Measurements from ENCODE around the gene MID2.
"Not testable (repeated sequence)": the region's sequence is repeated elsewhere in the genome, so short reads cannot be mapped to it uniquely, and the experiment has no call there.

The MID2 gene

GRCh38 chrX:107845625-107846024, 20.0 kb downstream of the MID2 start:
- Histone ChIP-seq H3K4me3 (ENCODE audit: low read length) (no peak overlapping the region), H3K27me3 (ENCODE audit: insufficient read depth, low read length) (no peaks in the 10 kb centered on the region), H3K4me1 (ENCODE audit: insufficient read depth, low read length) (no peaks in the 10 kb centered on the region), H3K36me3 (ENCODE audit: insufficient read depth, low read length) (no peaks in the 10 kb centered on the region), H3K9me3 (ENCODE audit: insufficient read depth, low read depth, low read length) (no peaks in the 10 kb centered on the region), H3K27ac (ENCODE audit: low read depth, low read length) (no peak overlapping the region), H3K9ac (ENCODE audit: low read depth, low read length) (no peak overlapping the region)
- WGBS, result no CpG with 5 or more reads among the region's 1 CpG

DNA sequence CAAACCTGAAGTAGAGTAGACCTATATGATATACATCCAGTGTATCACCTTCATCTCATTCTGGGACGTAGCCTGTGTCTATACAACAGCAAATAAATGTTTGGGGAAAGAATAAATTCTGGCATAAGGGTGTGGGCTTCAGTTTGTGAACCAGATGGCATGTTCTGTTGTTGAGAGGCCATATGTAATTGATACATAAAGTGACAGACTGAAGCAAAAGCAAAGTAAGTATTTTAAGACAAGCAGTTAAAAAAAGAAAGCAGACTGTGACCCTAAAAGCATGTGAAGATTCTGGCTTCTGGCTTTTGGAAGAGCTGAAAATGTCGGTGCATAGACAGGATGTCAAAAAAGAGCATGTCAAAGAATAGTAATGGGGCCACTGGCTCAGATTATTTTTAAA, 22.9 kb downstream of the MID2 start:
- H3K4me3 ChIP-seq (ENCODE audit: low read length), result no peak overlapping the region
- 89% methylated on average over 2 of the region's 2 CpGs for WGBS
- H3K27me3 ChIP-seq (ENCODE audit: insufficient read depth, low read length), result no peaks in the 10 kb centered on the region
- H3K4me1 ChIP-seq (ENCODE audit: insufficient read depth, low read length), result peaks cover 3% of the 10 kb centered on the region; the same call in 1 of the 2 replicates
- no peak overlapping the region for H3K27ac ChIP-seq (ENCODE audit: low read depth, low read length)
- H3K9ac ChIP-seq (ENCODE audit: low read depth, low read length), result no peak overlapping the region
- no peaks in the 10 kb centered on the region for H3K36me3 ChIP-seq (ENCODE audit: insufficient read depth, low read length)
- no peaks in the 10 kb centered on the region for H3K9me3 ChIP-seq (ENCODE audit: insufficient read depth, low read depth, low read length)

- Histone ChIP-seq H3K9ac (ENCODE audit: low read depth, low read length) (no peak overlapping the region), H3K4me3 (ENCODE audit: low read length) (no peak overlapping the region), H3K27ac (ENCODE audit: low read depth, low read length) (no peak overlapping the region), H3K9me3 (ENCODE audit: insufficient read depth, low read depth, low read length) (no peaks in the 10 kb centered on the region), H3K27me3 (ENCODE audit: insufficient read depth, low read length) (no peaks in the 10 kb centered on the region), H3K4me1 (ENCODE audit: insufficient read depth, low read length) (peaks cover 3% of the 10 kb centered on the region; the same call in 1 of the 2 replicates), H3K36me3 (ENCODE audit: insufficient read depth, low read length) (no peaks in the 10 kb centered on the region)
- WGBS, result 83% methylated on average over 4 of the region's 5 CpGs
Measured at GRCh38 chrX:107849747-107850421, 24.2 kb downstream of the MID2 start.

- no peak overlapping the region for H3K9ac ChIP-seq (ENCODE audit: low read depth, low read length)
- H3K4me1 ChIP-seq (ENCODE audit: insufficient read depth, low read length), result peaks cover 3% of the 10 kb centered on the region; the same call in 1 of the 2 replicates
- no peaks in the 10 kb centered on the region for H3K27me3 ChIP-seq (ENCODE audit: insufficient read depth, low read length)
- WGBS, result 95% methylated on average over 2 of the region's 2 CpGs
- no peaks in the 10 kb centered on the region for H3K36me3 ChIP-seq (ENCODE audit: insufficient read depth, low read length)
- no peak overlapping the region for H3K4me3 ChIP-seq (ENCODE audit: low read length)
- no peak overlapping the region for H3K27ac ChIP-seq (ENCODE audit: low read depth, low read length)
- H3K9me3 ChIP-seq (ENCODE audit: insufficient read depth, low read depth, low read length), result no peaks in the 10 kb centered on the region
Measured at GRCh38 chrX:107850422-107850765, 24.7 kb downstream of the MID2 start.

GRCh38 chrX:107851215-107851614, 25.5 kb downstream of the MID2 start:
- no peak overlapping the region for H3K4me3 ChIP-seq (ENCODE audit: low read length)
- WGBS, result 83% methylated on average over 2 of the region's 2 CpGs
- H3K27me3 ChIP-seq (ENCODE audit: insufficient read depth, low read length), result no peaks in the 10 kb centered on the region
- no peaks in the 10 kb centered on the region for H3K9me3 ChIP-seq (ENCODE audit: insufficient read depth, low read depth, low read length)
- no peak overlapping the region for H3K27ac ChIP-seq (ENCODE audit: low read depth, low read length)
- H3K4me1 ChIP-seq (ENCODE audit: insufficient read depth, low read length), result peaks cover 3% of the 10 kb centered on the region; the same call in 1 of the 2 replicates
- H3K36me3 ChIP-seq (ENCODE audit: insufficient read depth, low read length), result no peaks in the 10 kb centered on the region
- H3K9ac ChIP-seq (ENCODE audit: low read depth, low read length), result no peak overlapping the region

DNA sequence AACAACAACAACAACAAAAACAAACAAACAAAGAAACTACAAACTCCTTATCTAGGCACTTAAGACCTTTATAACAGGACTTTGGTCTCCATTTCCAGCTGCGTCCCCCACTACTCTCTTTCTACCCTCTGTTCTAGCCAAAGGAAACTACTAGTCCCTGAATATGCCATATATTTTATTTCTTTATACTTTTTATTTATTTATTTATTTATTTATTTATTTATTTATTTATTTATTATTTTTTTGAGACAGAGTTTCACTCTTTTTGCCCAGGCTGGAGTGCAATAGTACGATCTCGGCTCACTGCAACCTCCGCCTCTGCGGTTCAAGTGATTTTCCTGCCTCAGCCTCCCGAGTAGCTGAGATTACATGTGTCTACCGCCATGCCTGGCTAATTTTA, 26.0 kb downstream of the MID2 start:
- WGBS, result 97% methylated on average over 7 of the region's 7 CpGs
- H3K36me3 ChIP-seq (ENCODE audit: insufficient read depth, low read length); H3K4me3 ChIP-seq (ENCODE audit: low read length); H3K27ac ChIP-seq (ENCODE audit: low read depth, low read length); H3K27me3 ChIP-seq (ENCODE audit: insufficient read depth, low read length); H3K9ac ChIP-seq (ENCODE audit: low read depth, low read length); H3K4me1 ChIP-seq (ENCODE audit: insufficient read depth, low read length); H3K9me3 ChIP-seq (ENCODE audit: insufficient read depth, low read depth, low read length): not testable (repeated sequence)

- Histone ChIP-seq H3K27me3 (ENCODE audit: insufficient read depth, low read length) (no peaks in the 10 kb centered on the region), H3K4me3 (ENCODE audit: low read length) (no peak overlapping the region), H3K9me3 (ENCODE audit: insufficient read depth, low read depth, low read length) (no peaks in the 10 kb centered on the region), H3K4me1 (ENCODE audit: insufficient read depth, low read length) (peaks cover under 1% of the 10 kb centered on the region; the same call in 1 of the 2 replicates), H3K27ac (ENCODE audit: low read depth, low read length) (no peak overlapping the region), H3K9ac (ENCODE audit: low read depth, low read length) (no peak overlapping the region), H3K36me3 (ENCODE audit: insufficient read depth, low read length) (no peaks in the 10 kb centered on the region)
Measured at GRCh38 chrX:107856289-107856688, 30.6 kb downstream of the MID2 start.

- 89% methylated on average over 5 of the region's 5 CpGs for WGBS
- H3K27me3 ChIP-seq (ENCODE audit: insufficient read depth, low read length); H3K27ac ChIP-seq (ENCODE audit: low read depth, low read length); H3K4me3 ChIP-seq (ENCODE audit: low read length); H3K4me1 ChIP-seq (ENCODE audit: insufficient read depth, low read length); H3K36me3 ChIP-seq (ENCODE audit: insufficient read depth, low read length); H3K9ac ChIP-seq (ENCODE audit: low read depth, low read length); H3K9me3 ChIP-seq (ENCODE audit: insufficient read depth, low read depth, low read length): not testable (repeated sequence)
Measured at GRCh38 chrX:107857041-107857440, 31.4 kb downstream of the MID2 start.

DNA sequence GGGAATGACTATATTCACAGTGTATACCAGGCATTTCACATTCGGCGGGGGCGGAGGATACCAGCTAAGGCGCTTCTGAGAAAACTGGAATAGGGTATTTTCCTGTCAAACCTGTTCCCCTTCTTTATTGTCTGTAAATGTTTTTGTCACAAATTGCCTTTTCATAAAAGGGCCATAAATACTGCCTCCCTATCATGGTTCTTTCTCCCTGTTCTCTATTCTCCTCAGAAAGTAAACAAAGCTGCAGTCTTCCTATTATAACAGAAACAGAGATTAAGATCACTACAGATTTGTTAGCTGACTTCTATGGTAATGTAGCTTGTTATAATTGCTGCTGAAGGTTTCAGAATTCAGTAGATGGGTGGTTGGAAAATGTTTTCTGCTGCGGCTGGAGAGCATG, 32.2 kb downstream of the MID2 start:
- Histone ChIP-seq H3K9me3 (ENCODE audit: insufficient read depth, low read depth, low read length) (no peaks in the 10 kb centered on the region), H3K4me1 (ENCODE audit: insufficient read depth, low read length) (no peaks in the 10 kb centered on the region), H3K9ac (ENCODE audit: low read depth, low read length) (no peak overlapping the region), H3K27ac (ENCODE audit: low read depth, low read length) (no peak overlapping the region), H3K36me3 (ENCODE audit: insufficient read depth, low read length) (no peaks in the 10 kb centered on the region), H3K27me3 (ENCODE audit: insufficient read depth, low read length) (no peaks in the 10 kb centered on the region), H3K4me3 (ENCODE audit: low read length) (no peak overlapping the region)
- WGBS, result 80% methylated on average over 1 of the region's 5 CpGs

DNA sequence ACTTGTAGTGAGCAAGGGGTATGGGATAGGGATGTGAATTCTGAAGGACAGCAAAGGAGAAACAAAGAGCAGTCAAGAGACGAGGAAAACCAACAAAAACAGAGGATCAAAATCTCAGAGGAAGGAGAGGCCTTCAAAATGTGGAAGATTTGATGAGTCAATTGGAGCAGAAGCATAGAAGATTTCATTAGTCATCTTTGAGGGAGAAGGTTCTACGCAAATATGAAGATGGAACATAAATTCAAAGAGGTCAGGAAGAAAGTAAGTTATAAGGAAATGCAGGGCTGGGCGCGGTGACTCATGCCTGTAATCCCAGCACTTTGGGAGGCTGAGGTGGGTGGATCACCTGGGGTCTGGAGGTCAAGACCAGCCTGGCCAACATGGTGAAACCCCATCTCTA, 35.4 kb downstream of the MID2 start:
- Histone ChIP-seq H3K9ac (ENCODE audit: low read depth, low read length) (no peak overlapping the region), H3K4me3 (ENCODE audit: low read length) (no peak overlapping the region), H3K4me1 (ENCODE audit: insufficient read depth, low read length) (no peaks in the 10 kb centered on the region), H3K9me3 (ENCODE audit: insufficient read depth, low read depth, low read length) (no peaks in the 10 kb centered on the region), H3K27ac (ENCODE audit: low read depth, low read length) (no peak overlapping the region), H3K36me3 (ENCODE audit: insufficient read depth, low read length) (no peaks in the 10 kb centered on the region), H3K27me3 (ENCODE audit: insufficient read depth, low read length) (no peaks in the 10 kb centered on the region)
- 91% methylated on average over 4 of the region's 4 CpGs for WGBS

GRCh38 chrX:107871136-107871535, 45.5 kb downstream of the MID2 start:
- H3K4me3 ChIP-seq (ENCODE audit: low read length), result no peak overlapping the region
- no peaks in the 10 kb centered on the region for H3K36me3 ChIP-seq (ENCODE audit: insufficient read depth, low read length)
- H3K9ac ChIP-seq (ENCODE audit: low read depth, low read length), result no peak overlapping the region
- no peaks in the 10 kb centered on the region for H3K4me1 ChIP-seq (ENCODE audit: insufficient read depth, low read length)
- 82% methylated on average over 6 of the region's 6 CpGs for WGBS
- H3K9me3 ChIP-seq (ENCODE audit: insufficient read depth, low read depth, low read length), result no peaks in the 10 kb centered on the region
- H3K27me3 ChIP-seq (ENCODE audit: insufficient read depth, low read length), result no peaks in the 10 kb centered on the region
- H3K27ac ChIP-seq (ENCODE audit: low read depth, low read length), result no peak overlapping the region

- no peak overlapping the region for H3K9ac ChIP-seq (ENCODE audit: low read depth, low read length)
- 90% methylated on average over 4 of the region's 5 CpGs for WGBS
- no peak overlapping the region for H3K4me3 ChIP-seq (ENCODE audit: low read length)
- H3K27me3 ChIP-seq (ENCODE audit: insufficient read depth, low read length), result no peaks in the 10 kb centered on the region
- H3K9me3 ChIP-seq (ENCODE audit: insufficient read depth, low read depth, low read length), result no peaks in the 10 kb centered on the region
- no peaks in the 10 kb centered on the region for H3K4me1 ChIP-seq (ENCODE audit: insufficient read depth, low read length)
- no peaks in the 10 kb centered on the region for H3K36me3 ChIP-seq (ENCODE audit: insufficient read depth, low read length)
- no peak overlapping the region for H3K27ac ChIP-seq (ENCODE audit: low read depth, low read length)
Measured at GRCh38 chrX:107878106-107878505, 52.4 kb downstream of the MID2 start.

Data from HUES64 (cell line).